NOMO-1 treated with dmso at 0.1 percent for 144 hours (cell line): ENCODE data around the gene KRTAP12-1.

Source experiments
- DNase-seq: peaks from one replicate; lab custom pipeline; 2025; ENCODE audit not compliant: unreplicated experiment; lab: John Stamatoyannopoulos, UW

Gene KRTAP12-1

DNA sequence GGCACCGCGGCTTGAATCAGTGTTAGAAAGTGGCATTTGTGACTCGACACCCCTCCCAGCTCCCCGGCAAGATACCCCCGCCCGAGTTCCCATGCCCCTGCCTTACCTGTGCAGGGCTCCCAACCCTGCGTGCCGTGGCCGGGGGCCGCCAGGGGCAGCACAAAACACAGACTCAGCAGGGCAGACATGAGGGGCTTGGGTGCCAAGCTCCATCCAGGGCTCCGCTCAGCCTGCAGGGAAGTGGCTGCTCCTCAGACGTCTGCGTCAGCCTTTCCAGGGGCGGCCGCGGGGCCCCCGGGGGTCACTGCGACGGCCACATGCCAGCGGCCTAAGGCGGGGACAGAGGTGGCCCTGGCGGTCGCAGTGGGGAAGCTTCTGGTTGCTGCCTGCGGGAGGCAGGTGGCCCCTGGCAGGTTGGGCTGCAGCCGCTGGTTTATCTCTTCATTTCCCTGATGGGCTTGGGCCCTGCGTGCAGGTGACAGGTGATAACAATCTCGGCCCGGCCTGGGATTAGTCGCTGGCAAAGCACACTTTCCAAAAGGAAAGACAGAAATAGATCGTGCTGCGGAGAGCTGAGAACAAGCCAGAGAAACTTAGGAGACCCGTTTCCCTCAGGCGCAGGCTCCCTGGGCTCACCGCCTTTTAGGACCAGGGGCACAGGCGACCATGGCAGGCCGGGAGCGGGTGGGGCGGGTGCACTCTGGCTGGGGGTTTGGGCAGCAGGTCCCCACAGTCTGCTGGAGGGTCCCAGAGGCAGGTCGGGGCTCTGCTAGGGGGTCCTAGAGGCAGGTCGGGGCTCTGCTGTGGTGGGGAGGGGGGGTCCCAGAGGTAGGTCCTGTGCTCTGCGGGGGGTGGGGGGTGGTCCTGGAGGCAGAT is 29.6 kb upstream of the KRTAP12-1 start, which contains the start of gene TSPEAR:
TSPEAR (minus strand) TSS at position 246 of the 876 bp plus-strand sequence; CDS start at position 188, 58 bp downstream.
- DNase-seq = no peak

- no peak for DNase-seq
Observed at GRCh38 chr21:44710756-44711326, 28.9 kb upstream of the KRTAP12-1 start.

GRCh38 chr21:44710294-44710665 is 28.3 kb upstream of the KRTAP12-1 start:
- DNase-seq = no peak

GRCh38 chr21:44709426-44710293 is 27.7 kb upstream of the KRTAP12-1 start:
- DNase-seq = no peak

GRCh38 chr21:44708866-44709425 is 27.0 kb upstream of the KRTAP12-1 start:
- peak; percentile 2 for DNase-seq

GRCh38 chr21:44708213-44708865 is 26.4 kb upstream of the KRTAP12-1 start:
- DNase-seq = no peak

DNA sequence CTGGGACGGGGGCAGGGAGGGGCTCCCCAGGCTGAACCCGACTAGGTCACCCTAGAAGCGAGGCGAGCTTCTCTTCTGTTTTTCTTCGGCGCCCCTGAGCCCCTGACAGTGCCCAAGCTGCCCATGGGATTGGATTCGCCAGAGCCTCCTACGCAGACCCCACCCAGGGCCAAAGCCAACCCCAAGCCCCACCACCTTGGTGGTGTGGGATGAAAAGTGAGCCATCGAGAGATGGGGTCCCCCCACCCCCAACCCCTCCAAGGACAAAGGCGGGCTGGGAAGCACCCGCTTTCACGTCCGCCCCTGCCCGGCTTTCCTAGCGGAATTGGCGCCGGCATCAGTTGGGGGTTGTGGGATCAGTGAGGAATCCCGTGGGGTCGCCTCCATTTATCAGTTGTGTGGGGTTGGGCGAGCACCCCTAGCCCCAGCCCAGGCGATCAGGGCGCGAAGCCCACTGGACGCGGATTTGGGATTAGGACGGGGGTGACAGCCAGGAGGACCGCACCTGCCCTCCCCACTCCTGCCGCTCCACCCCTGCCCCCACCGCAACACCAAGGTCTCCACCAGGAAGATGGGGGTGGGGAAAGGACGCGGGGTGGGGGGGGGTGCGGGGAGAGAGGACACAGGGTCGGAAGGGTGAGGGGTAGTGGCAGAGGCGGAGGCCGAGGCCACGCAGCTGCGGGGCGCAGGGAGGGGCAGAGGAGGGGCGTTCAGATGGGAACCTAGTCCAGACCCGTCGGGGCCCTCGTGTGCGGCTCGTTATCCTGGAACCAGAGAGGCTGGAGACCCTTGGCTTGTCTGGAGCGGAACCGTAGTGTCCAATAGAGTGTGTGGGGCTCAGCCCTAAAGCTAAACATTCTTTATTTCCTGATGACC is 25.0 kb upstream of the KRTAP12-1 start:
- no peak for DNase-seq

DNA sequence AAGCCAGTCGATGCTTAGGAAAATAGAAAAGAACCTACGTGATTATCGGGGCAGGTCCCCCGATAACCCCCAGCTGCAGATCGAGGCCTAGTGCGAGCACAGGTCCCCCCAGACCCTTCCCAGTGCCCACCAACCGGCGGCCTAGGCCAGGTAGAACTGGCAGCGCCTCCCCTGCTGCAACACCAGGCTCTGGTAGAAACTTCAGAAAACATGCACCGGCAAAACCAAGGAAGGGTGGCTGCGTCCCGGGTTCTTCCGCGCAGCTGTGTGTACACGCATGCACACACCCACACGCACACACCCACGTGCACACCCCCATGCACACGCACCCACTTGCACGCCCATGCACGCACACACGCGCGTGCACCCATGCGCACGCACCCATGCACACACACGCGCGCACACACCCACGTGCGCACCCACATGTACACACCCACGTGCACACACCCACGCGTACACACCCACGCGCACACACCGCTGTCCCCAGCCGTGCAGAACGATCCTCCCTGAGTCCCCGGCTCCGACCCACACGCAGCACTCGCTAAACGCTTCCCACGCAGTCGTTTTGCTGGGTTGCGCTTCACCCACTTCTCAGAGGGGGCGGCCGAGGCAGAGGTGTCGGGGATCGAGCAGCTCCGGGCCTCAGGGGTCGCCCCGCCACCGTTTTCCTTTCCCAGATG is 24.2 kb upstream of the KRTAP12-1 start:
- DNase-seq = no peak

- no peak for DNase-seq
Observed at GRCh38 chr21:44704636-44705001, 22.7 kb upstream of the KRTAP12-1 start.

DNA sequence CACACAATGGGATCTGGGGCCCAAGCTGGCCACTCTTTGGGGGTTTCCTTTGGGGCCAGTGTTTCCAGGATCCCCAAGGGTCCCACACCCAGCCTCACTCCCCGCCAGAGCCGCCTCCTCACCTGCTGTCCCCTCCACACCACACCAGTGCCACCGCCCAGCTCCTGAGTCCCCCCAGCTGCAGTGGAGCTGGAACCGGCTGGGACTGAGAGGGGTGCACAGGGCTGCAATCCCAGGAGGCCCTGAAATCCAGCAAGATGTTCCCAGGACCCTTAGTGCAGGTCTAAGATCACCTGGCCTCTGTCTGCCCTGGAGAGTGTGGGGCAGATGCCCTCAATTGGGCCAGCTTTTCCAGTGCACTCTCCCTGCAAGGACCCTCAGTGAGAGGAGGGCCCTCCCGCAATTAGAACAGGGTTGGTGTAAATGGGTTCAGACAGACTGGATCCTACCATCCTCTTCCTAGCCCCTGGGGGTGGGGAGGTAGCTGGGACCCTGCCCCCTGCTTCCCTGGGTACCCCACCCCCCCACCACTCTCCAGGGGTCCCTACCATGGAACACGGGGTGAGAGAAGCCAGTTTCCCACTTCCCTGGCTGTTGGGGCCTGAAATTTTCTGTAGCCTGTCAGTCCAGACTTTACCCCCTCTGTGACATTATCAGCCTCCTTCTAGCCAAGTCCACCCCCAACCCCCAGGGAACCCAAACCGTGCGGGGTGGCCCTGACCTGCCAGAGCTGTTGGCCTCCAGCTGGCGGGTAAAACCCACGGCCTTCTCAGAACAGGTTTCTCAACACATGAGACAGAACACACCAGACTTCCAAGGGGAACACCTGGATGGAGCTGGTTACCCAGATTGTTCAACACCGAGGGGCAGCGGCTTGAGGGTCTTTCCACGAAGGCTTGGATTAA is 22.0 kb upstream of the KRTAP12-1 start:
- no peak for DNase-seq

GRCh38 chr21:44702973-44703730 is 21.2 kb upstream of the KRTAP12-1 start:
- DNase-seq = no peak

DNA sequence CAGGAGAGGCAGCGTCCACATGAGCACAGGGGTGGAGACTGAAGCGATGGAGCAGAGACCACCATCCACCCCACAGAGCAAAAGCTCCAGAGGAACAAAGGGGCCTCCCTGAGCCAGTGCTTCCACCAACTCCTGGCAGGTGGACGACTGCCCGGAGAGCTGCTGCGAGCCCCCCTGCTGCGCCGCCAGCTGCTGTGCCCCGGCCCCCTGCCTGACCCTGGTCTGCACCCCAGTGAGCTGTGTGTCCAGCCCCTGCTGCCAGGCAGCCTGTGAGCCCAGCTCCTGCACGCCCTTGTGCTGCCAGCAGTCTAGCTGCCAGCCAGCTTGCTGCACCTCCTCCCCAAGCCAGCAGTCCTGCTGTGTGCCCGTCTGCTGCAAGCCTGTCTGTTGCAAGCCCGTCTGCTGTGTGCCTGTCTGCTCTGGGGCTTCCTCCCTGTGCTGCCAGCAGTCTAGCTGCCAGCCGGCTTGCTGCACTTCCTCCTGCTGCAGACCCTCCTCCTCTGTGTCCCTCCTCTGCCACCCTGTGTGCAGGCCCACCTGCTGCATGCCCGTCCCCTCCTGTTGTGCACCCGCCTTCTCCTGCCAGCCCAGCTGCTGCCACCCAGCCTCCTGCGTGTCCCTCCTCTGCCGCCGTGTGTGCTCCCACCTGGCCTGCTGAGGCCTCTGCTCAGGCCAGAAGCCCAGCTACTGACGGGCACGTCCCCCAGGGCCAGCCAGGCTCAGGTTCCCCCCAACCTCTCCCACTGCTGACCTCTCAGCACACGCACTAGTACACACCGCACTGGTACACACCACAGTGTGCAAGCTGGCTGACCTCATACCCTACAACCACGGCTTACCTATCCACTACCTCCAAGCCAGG is 20.4 kb upstream of the KRTAP12-1 start:
- no peak for DNase-seq

DNA sequence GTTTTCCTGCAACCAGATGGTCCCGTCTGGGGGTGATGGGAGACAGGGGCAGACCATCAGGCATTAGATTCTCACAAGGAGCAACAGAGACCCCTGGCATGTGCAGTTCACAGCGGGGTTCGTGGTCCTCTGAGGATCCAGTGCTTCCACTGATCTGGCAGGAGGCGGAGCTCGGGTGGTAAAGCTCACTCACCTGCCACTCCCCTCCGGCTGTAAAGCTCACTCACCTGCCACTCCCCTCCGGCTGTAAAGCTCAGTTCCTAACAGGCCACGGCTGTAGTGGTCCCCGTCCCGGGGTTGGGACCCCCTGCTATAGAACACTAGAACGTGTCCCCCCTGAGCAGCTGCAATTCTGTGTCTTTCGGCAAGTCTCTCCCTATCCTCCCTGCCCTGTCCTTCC is 19.6 kb upstream of the KRTAP12-1 start:
- no peak for DNase-seq

DNA sequence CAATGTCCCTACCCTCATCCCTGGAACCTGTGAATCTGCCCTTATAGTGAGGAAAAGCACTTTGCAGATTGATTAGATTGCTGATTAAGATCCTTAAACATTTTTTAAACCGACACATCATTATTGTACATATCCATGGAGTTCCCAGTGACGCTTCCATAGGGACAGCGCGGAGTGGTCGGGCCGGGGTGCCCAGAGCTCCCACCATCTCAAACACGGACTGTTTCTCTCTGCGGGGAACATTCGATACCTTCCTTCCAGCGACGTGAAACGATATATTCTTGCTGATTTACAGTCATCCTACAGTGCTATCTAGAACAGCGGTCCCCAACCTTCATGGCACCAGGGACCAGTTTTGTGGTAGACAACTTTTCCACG is 19.0 kb upstream of the KRTAP12-1 start:
- no peak for DNase-seq

- no peak for DNase-seq
Observed at GRCh38 chr21:44700101-44701022, 18.4 kb upstream of the KRTAP12-1 start.
